DOHH2 (cell line): ENCODE measurements around the gene LAMA3.

ENCODE experiments used
- H3F3A ChIP-seq: fragments of 200-600 bp; sonication (generic), shearing (Covaris generic); 2 replicates; pipeline ENCODE4 v1.6.0; 2016; ENCODE audit warnings: antibody characterized with exemption, mild to moderate bottlenecking; ENCODE audit not compliant: control insufficient read depth, insufficient read depth
- H3K27ac ChIP-seq: fragments of 200-600 bp; sonication (generic); 2 replicates; pipeline ENCODE4 v1.5.1; 2014; ENCODE audit warnings: low read depth, mild to moderate bottlenecking, low read length, moderate library complexity
- H3K27me3 ChIP-seq: fragments of 200-600 bp; sonication (generic); 2 replicates; pipeline ENCODE4 v1.6.1; 2014; ENCODE audit warnings: mild to moderate bottlenecking, low read length, mixed read lengths; ENCODE audit not compliant: control insufficient read depth
- H3K36me3 ChIP-seq: fragments of 200-600 bp; sonication (generic); 2 replicates; pipeline ENCODE4 v1.6.1; 2014; ENCODE audit warnings: mild to moderate bottlenecking, low read length, moderate library complexity, mixed read lengths; ENCODE audit not compliant: control insufficient read depth
- H3K4me1 ChIP-seq: fragments of 200-600 bp; sonication (generic); 2 replicates; pipeline ENCODE4 v1.6.1; 2014; ENCODE audit warnings: mild to moderate bottlenecking, low read length, mixed read lengths; ENCODE audit not compliant: control insufficient read depth
- H3K4me2 ChIP-seq: fragments of 200-600 bp; sonication (generic); 2 replicates; pipeline ENCODE4 v1.6.0; 2014; ENCODE audit warnings: mild to moderate bottlenecking, low read length, moderate library complexity
- H3K4me3 ChIP-seq: fragments of 200-600 bp; sonication (generic); 2 replicates; pipeline ENCODE4 v1.5.1; 2014; ENCODE audit warnings: mild to moderate bottlenecking, low read length, mixed read lengths
- H3K79me2 ChIP-seq: fragments of 200-600 bp; sonication (generic); 2 replicates; pipeline ENCODE4 v1.6.1; 2014; ENCODE audit warnings: mild to moderate bottlenecking, low read length, mixed read lengths; ENCODE audit not compliant: control insufficient read depth
- H3K9me2 ChIP-seq: fragments of 200-600 bp; sonication (generic); replicated peaks from 2 replicates; pipeline ENCODE4 v1.6.1; 2014; ENCODE audit warnings: mild to moderate bottlenecking, low read length, mixed read lengths; ENCODE audit not compliant: control insufficient read depth
- H3K9me3 ChIP-seq: fragments of 200-600 bp; sonication (generic); 2 replicates; pipeline ENCODE4 v1.6.1; 2014; ENCODE audit warnings: antibody characterized with exemption, low read length, mixed read lengths; ENCODE audit not compliant: control insufficient read depth, insufficient read depth
- H4K20me1 ChIP-seq: fragments of 200-600 bp; sonication (generic); 2 replicates; pipeline ENCODE4 v1.6.0; 2014; ENCODE audit warnings: low read depth, mild to moderate bottlenecking, antibody characterized with exemption, low read length, moderate library complexity; ENCODE audit not compliant: control insufficient read depth, insufficient read depth
- EZH2phosphoT487 ChIP-seq: fragments of 200-600 bp; sonication (generic); IDR thresholded peaks from 2 replicates; pipeline ENCODE4 v1.6.1; 2017; ENCODE audit warnings: borderline replicate concordance, mild to moderate bottlenecking, antibody characterized with exemption, low read length, moderate library complexity, mixed read lengths
- TF ChIP-seq, protein P1 (sequence below): fragments of 200-600 bp; sonication (generic); IDR thresholded peaks from one replicate; pipeline ENCODE4 v1.5.1; 2014; ENCODE audit warnings: antibody characterized with exemption, mild to moderate bottlenecking, low read depth, low read length; ENCODE audit not compliant: poor library complexity, severe bottlenecking

LAMA3 gene

DNA sequence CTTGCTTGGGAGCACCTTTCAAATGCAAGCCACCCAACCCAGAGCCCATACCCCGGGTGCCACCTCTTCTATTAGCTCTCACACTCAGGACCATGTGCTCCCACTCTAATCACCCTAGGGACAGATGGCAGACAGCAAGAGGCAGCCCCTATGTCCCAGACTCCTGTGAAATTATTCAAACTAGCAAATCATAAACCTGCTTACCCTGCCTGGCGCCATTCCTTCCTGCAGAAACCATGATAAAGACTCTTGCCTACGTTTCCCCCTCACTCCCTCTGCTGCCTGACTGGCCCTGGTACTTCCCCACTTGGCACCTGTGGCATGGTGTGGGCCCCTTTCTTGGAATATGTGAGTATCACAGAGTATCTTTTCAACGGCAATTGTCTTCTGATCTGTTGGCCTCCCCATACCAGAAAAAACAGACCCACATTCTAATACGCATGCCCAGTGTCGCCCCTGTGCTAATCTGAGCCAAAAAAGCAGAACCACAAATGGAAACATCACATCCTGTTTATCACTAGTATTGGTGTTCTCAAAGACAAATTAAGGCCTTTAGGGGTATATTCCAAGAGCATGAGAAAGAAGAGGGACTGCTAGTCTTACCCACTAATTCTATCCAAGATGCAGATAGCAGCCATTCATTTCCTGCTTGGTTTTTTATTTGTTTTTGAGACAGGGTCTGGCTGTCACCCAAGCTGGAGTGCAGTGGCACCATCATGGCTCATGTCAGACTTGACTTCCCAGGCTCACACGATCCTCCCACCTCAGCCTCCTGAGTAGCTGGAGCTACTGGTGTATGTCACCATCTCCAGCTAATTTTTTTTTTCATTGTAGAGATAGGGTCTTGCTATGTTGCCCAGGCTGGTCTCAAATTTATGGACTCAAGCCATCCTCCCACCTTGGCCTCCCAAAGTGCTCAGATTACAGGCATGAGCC, 281.2 kb downstream of the LAMA3 start:
- no peaks in the 10 kb centered on the region for H3K27me3 ChIP-seq
- H3K4me3 ChIP-seq, result peak overlapping the region; percentile 23; the same call in 1 of the 2 replicates
- no peaks in the 10 kb centered on the region for H3F3A ChIP-seq
- no peak overlapping the region for H3K27ac ChIP-seq
- no peaks in the 10 kb centered on the region for H3K79me2 ChIP-seq
- H3K36me3 ChIP-seq, result no peaks in the 10 kb centered on the region
- no peaks in the 10 kb centered on the region for H4K20me1 ChIP-seq
- H3K4me1 ChIP-seq, result peaks cover 22% of the 10 kb centered on the region
- H3K9me2 ChIP-seq, result no peaks in the 10 kb centered on the region
- H3K4me2 ChIP-seq, result peak overlapping the region; percentile 39
- H3K9me3 ChIP-seq, result no peaks in the 10 kb centered on the region
- TF ChIP-seq, protein P1, sequence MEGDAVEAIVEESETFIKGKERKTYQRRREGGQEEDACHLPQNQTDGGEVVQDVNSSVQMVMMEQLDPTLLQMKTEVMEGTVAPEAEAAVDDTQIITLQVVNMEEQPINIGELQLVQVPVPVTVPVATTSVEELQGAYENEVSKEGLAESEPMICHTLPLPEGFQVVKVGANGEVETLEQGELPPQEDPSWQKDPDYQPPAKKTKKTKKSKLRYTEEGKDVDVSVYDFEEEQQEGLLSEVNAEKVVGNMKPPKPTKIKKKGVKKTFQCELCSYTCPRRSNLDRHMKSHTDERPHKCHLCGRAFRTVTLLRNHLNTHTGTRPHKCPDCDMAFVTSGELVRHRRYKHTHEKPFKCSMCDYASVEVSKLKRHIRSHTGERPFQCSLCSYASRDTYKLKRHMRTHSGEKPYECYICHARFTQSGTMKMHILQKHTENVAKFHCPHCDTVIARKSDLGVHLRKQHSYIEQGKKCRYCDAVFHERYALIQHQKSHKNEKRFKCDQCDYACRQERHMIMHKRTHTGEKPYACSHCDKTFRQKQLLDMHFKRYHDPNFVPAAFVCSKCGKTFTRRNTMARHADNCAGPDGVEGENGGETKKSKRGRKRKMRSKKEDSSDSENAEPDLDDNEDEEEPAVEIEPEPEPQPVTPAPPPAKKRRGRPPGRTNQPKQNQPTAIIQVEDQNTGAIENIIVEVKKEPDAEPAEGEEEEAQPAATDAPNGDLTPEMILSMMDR, result no peak
- no peak for TF ChIP-seq EZH2phosphoT487

DNA sequence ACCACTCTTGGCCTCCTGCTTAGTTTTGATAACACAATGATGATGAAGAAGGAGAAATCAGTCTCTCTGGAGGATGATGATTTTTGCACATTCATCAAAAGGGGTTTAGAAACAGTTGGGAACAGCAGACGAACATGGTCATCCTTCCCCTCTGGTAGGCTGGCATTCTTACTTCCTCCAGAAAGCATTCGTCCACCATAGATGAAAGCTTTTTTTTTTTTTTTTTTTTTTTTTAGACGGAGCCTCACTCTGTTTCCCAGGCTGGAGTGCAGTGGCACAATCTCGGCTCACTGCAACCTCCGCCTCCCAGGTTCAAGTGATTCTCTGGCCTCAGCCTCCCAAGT, 281.8 kb downstream of the LAMA3 start:
- Histone ChIP-seq H3F3A (no peaks in the 10 kb centered on the region), H3K9me2 (no peaks in the 10 kb centered on the region), H3K4me3 (no peak overlapping the region), H3K27ac (no peak overlapping the region), H3K36me3 (no peaks in the 10 kb centered on the region), H3K4me2 (no peak overlapping the region), H4K20me1 (no peaks in the 10 kb centered on the region), H3K79me2 (no peaks in the 10 kb centered on the region), H3K4me1 (peaks cover 22% of the 10 kb centered on the region), H3K9me3 (no peaks in the 10 kb centered on the region), H3K27me3 (no peaks in the 10 kb centered on the region)
- TF ChIP-seq, protein P1, result no peak
- no peak for TF ChIP-seq EZH2phosphoT487

DNA sequence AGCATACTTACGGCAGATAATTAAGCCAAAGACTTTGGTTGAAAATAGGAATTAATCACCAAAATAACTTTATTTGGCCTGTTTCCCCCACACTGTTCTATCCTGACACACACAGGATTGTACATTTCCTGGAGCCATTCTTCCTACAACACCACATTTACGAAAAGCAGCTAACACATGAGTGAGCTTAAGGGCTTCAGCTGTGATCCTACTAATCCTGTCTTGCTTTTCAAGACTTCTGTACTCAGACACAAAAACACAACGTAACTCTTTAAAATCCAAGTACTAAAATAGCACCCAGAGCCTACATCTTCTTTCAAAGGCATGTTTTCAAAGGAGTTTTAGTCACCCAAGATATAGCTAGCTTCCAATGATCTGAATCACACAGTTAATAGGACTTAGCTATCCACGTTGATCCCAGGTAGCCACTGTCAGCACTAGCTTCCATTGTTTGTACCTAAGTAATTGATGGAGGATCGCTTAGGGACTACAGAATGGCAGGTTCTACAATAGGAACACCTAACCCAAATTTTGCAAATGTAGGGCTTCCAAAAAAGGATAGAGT, 282.5 kb downstream of the LAMA3 start:
- Histone ChIP-seq H3K79me2 (no peaks in the 10 kb centered on the region), H3K27ac (no peak overlapping the region), H3K9me2 (no peaks in the 10 kb centered on the region), H3K4me3 (no peak overlapping the region), H3K4me2 (no peak overlapping the region), H3K9me3 (no peaks in the 10 kb centered on the region), H3K36me3 (no peaks in the 10 kb centered on the region), H3K27me3 (no peaks in the 10 kb centered on the region), H3F3A (no peaks in the 10 kb centered on the region), H3K4me1 (peaks cover 22% of the 10 kb centered on the region), H4K20me1 (no peaks in the 10 kb centered on the region)
- no peak for TF ChIP-seq EZH2phosphoT487
- TF ChIP-seq, protein P1, result no peak
